GM13977 (cell line): Measurements from ENCODE around the gene COMT.

Experiments used
- DNase-seq: peaks from one replicate; pipeline ENCODE4 v3.0.0; 2012; ENCODE audit warnings: low spot score
- CTCF ChIP-seq: IDR thresholded peaks from 2 replicates; pipeline ENCODE4 v1.5.1; 2012; ENCODE audit warnings: mild to moderate bottlenecking, control low read depth; ENCODE audit not compliant: insufficient read depth; ENCODE audit errors: extremely low read depth, missing control alignments
- in situ Hi-C: fragments of 300-500 bp; cut with MboI; formaldehyde crosslinking; loops from one replicate; pipeline ENCODE4 v1.12.0; 2022; ENCODE audit warnings: low sequenced_read_pairs, low pct_unique_long_range_greater_than_20kb, mixed read lengths, inconsistent platforms; ENCODE audit not compliant: unreplicated experiment

Gene COMT

GRCh38 chr22:19962246-19962908 is 20.8 kb downstream of the COMT start:
- in situ Hi-C loops, result loop anchor here (25.0 kb wide), 2 partner anchors 100 to 325 kb away; partner anchors contain the start of genes GNB1L and RTL10
- TF ChIP-seq CTCF, result peak; percentile 61
- peak; percentile 82 for DNase-seq

- in situ Hi-C loops, result loop anchor here (25.0 kb wide), 2 partner anchors 101 to 324 kb away; partner anchors contain the start of genes GNB1L and RTL10
- no peak for TF ChIP-seq CTCF
Observed at GRCh38 chr22:19962909-19963806, 21.6 kb downstream of the COMT start.

GRCh38 chr22:19963863-19964642 is 22.5 kb downstream of the COMT start:
- DNase-seq, result no peak
- TF ChIP-seq CTCF, result no peak
- in situ Hi-C loops, result loop anchor here (25.0 kb wide), 2 partner anchors 102 to 323 kb away; partner anchors contain the start of genes GNB1L and RTL10

More at GRCh38 chr22:19962909-19963806, 21.6 kb downstream of the COMT start:
- DNase-seq, result no peak

GRCh38 chr22:19964701-19965386 is 23.3 kb downstream of the COMT start:
- no peak for DNase-seq

More at GRCh38 chr22:19964701-19965386, 23.3 kb downstream of the COMT start:
- TF ChIP-seq CTCF, result no peak
- in situ Hi-C loops, result loop anchor here (25.0 kb wide), 2 partner anchors 103 to 322 kb away; partner anchors contain the start of genes GNB1L and RTL10
